GM12878 (cell line): Measurements from ENCODE around the gene ZNF474. TPM values are rescaled to one million over a fixed set of nuclear protein-coding genes. Genes with fewer than 3 reads are reported as not detected.

Source experiments
- ATAC-seq: fragments of 200-7000 bp; cut with Tn5 transposase; 3 replicates; pipeline ENCODE4 v1.9.1; 2020; ENCODE audit warnings: mild to moderate bottlenecking, moderate library complexity
- BruUV-seq: library from RNA; stranded (reverse); fragments of 400-500 nt; replicated peaks from 2 replicates; lab custom pipeline; 2021; lab: Mats Ljungman, UMichigan
- CTCF ChIA-PET: fragments of 300-600 bp; sonication (Branson Sonifier 250); formaldehyde crosslinking; extraction: SDS; loops from one replicate; lab custom pipeline; 2021; ENCODE audit warnings: inconsistent platforms; lab: Yijun Ruan, JAX
- POLR2A ChIA-PET: fragments of 350-600 bp; formaldehyde crosslinking; extraction: SDS; loops from one replicate; lab custom pipeline; 2021; ENCODE audit warnings: inconsistent platforms; lab: Charles Lee
- RAD21 ChIA-PET: fragments of 300-600 bp; sonication (Branson Sonifier 250); formaldehyde crosslinking; loops from one replicate; lab custom pipeline; 2023; ENCODE audit warnings: antibody characterized with exemption; ENCODE audit not compliant: unreplicated experiment; lab: Charles Lee
- SMC1A ChIA-PET: fragments of 300-600 bp; sonication (Branson Sonifier 250); formaldehyde crosslinking; loops from one replicate; lab custom pipeline; 2023; ENCODE audit not compliant: unreplicated experiment, uncharacterized antibody; lab: Charles Lee
- DNase-seq: peaks from one replicate; pipeline ENCODE4 v3.0.0-alpha.2; 2011; ENCODE audit warnings: low read depth, low spot score
- FAIRE-seq: peaks from 3 replicates; lab custom pipeline; 2011; peaks lifted over from hg19 to GRCh38; lab: Jason Lieb, UNC
- H2AFZ ChIP-seq: 2 replicates; pipeline ENCODE4 v1.6.0; 2011; ENCODE audit warnings: low read depth, low read length, control low read depth; ENCODE audit not compliant: control insufficient read depth
- H3K27ac ChIP-seq: 2 replicates; pipeline ENCODE4 v1.5.1; 2011; ENCODE audit warnings: control low read depth; ENCODE audit not compliant: control insufficient read depth, insufficient read depth
- H3K27me3 ChIP-seq, 2 experiments: replicated peaks in 1 of 2; 2 replicates each; pipeline versions ENCODE4 v1.6.0 to v1.6.1; 2011; ENCODE audit warnings: low read length in 1 of 2; ENCODE audit not compliant: control insufficient read depth in 2 of 2, insufficient read depth in 2 of 2
- H3K36me3 ChIP-seq, 2 experiments: 2 replicates each; pipeline ENCODE4 v1.5.1; 2011; ENCODE audit warnings: low read length in 1 of 2; ENCODE audit not compliant: control insufficient read depth in 2 of 2, insufficient read depth in 2 of 2
- H3K4me1 ChIP-seq: 2 replicates; pipeline ENCODE4 v1.6.1; 2011; ENCODE audit warnings: mild to moderate bottlenecking, low read length, moderate library complexity, mixed read lengths; ENCODE audit not compliant: control insufficient read depth, insufficient read depth
- H3K4me2 ChIP-seq: 2 replicates; pipeline ENCODE4 v1.6.0; 2011; ENCODE audit warnings: control low read depth; ENCODE audit not compliant: control insufficient read depth, insufficient read depth
- H3K4me3 ChIP-seq: fragments of 200-600 bp; sonication (generic); 2 replicates; pipeline ENCODE4 v1.5.1; 2016
- H3K79me2 ChIP-seq: 2 replicates; pipeline ENCODE4 v1.6.0; 2011; ENCODE audit warnings: low read length; ENCODE audit not compliant: control insufficient read depth, insufficient read depth
- H3K9ac ChIP-seq: 2 replicates; pipeline ENCODE4 v1.8.0; 2011; ENCODE audit warnings: low read length, control low read depth, mixed read lengths; ENCODE audit not compliant: control insufficient read depth, insufficient read depth
- H3K9me3 ChIP-seq: replicated peaks from 3 replicates; pipeline ENCODE4 v1.5.1; 2011; ENCODE audit warnings: mild to moderate bottlenecking, low read length; ENCODE audit not compliant: control insufficient read depth, insufficient read depth
- H4K20me1 ChIP-seq: 2 replicates; pipeline ENCODE4 v1.6.0; 2011; ENCODE audit not compliant: control insufficient read depth, insufficient read depth
- BMI1 ChIP-seq: fragments of 450-650 bp; IDR thresholded peaks from 2 replicates; pipeline ENCODE4 v1.6.1; 2016; ENCODE audit warnings: mild to moderate bottlenecking, moderate library complexity, borderline replicate concordance
- CEBPZ ChIP-seq: fragments of 150-350 bp; IDR thresholded peaks from 2 replicates; pipeline ENCODE4 v1.6.1; 2016; ENCODE audit warnings: low read depth, low read length
- HDGF ChIP-seq: fragments of 450-650 bp; IDR thresholded peaks from 2 replicates; pipeline ENCODE4 v1.6.1; 2016; ENCODE audit warnings: antibody characterized with exemption
- HSF1 ChIP-seq: fragments of 150-350 bp; IDR thresholded peaks from 2 replicates; pipeline ENCODE4 v1.6.1; 2014; ENCODE audit warnings: mild to moderate bottlenecking, low read depth, low read length
- KDM1A ChIP-seq: fragments of 200-600 bp; sonication (generic); IDR thresholded peaks from 2 replicates; pipeline ENCODE4 v1.6.1; 2016; ENCODE audit warnings: borderline replicate concordance
- MYB ChIP-seq: fragments of 150-350 bp; IDR thresholded peaks from 2 replicates; pipeline ENCODE4 v1.6.1; 2014; ENCODE audit warnings: mild to moderate bottlenecking, low read depth, low read length, borderline replicate concordance
- MYC ChIP-seq: IDR thresholded peaks from 2 replicates; pipeline ENCODE4 v1.6.1; 2011; ENCODE audit warnings: mild to moderate bottlenecking, low read length, moderate library complexity, inconsistent platforms; ENCODE audit not compliant: insufficient read depth, insufficient replicate concordance, insufficient read length, severe bottlenecking
- NR2C1 ChIP-seq: fragments of 450-650 bp; IDR thresholded peaks from 2 replicates; pipeline ENCODE4 v1.6.1; 2017; ENCODE audit warnings: antibody characterized with exemption, mild to moderate bottlenecking, moderate library complexity
- PRDM15 ChIP-seq: fragments of 450-650 bp; formaldehyde crosslinking; IDR thresholded peaks from 2 replicates; pipeline ENCODE4 v1.4.0; 2020; ENCODE audit warnings: mild to moderate bottlenecking, moderate library complexity
- SIN3A ChIP-seq: IDR thresholded peaks from 2 replicates; pipeline ENCODE4 v1.6.1; 2012; ENCODE audit warnings: low read depth, low read length, improper control_type of control experiment
- TCF12 ChIP-seq: IDR thresholded peaks from 2 replicates; pipeline ENCODE4 v1.6.1; 2011; ENCODE audit warnings: low read depth, mild to moderate bottlenecking, low read length
- WRNIP1 ChIP-seq: IDR thresholded peaks from 2 replicates; pipeline ENCODE4 v1.6.1; 2011; ENCODE audit warnings: low read depth, low read length, improper control_type of control experiment, borderline replicate concordance
- YBX1 ChIP-seq: fragments of 450-650 bp; IDR thresholded peaks from 2 replicates; pipeline ENCODE4 v1.6.1; 2016; ENCODE audit warnings: antibody characterized with exemption
- ZBED1 ChIP-seq: IDR thresholded peaks from 2 replicates; pipeline ENCODE4 v1.6.1; 2016; ENCODE audit warnings: borderline replicate concordance
- ZNF207 ChIP-seq: fragments of 450-650 bp; IDR thresholded peaks from 2 replicates; pipeline ENCODE4 v1.6.1; 2014; ENCODE audit warnings: antibody characterized with exemption, mild to moderate bottlenecking, borderline replicate concordance
- ZZZ3 ChIP-seq: IDR thresholded peaks from 2 replicates; pipeline ENCODE4 v1.6.1; 2011; ENCODE audit warnings: low read depth; ENCODE audit not compliant: control insufficient read depth, insufficient read length
- in situ Hi-C: fragments of 300-500 bp; cut with MboI; formaldehyde crosslinking; loops from 9 replicates; pipeline ENCODE4 v1.14.3; 2018; ENCODE audit warnings: mixed read lengths
- intact Hi-C: fragments of 100-400 bp; cut with micrococcal nuclease; formaldehyde crosslinking; loops from one replicate; pipeline ENCODE4 v1.14.2; 2022; ENCODE audit not compliant: unreplicated experiment
- polyA plus RNA-seq, 11 experiments: library from polyadenylated mRNA; depleted of rRNA in 4 of 11; unstranded in 6 of 11; stranded (reverse) in 5 of 11; fragments of >200 nt; fragmentation: Nextera tagmentation in 4 of 11; fragmentation: Illumina TruSeq in 1 of 11; extraction: Ambion mirVana in 4 of 11; extraction: Trizol in 1 of 11; gene quantifications; 1 replicate in 1 of 11; 2 replicates in 10 of 11; pipeline versions ENCODE4 v1.2.1 to v1.2.3, GENCODE V29; 2011 to 2016; ENCODE audit warnings: inconsistent platforms in 2 of 11, missing spikeins in 2 of 11, low read depth in 1 of 11
- total RNA-seq, 4 experiments: library from RNA; depleted of rRNA in 3 of 4; stranded (reverse); fragments of >200 nt in 3 of 4; fragmentation: Illumina TruSeq in 1 of 4; extraction: Trizol in 1 of 4; gene quantifications; 2 replicates each; pipeline versions ENCODE4 v1.2.1 to v1.2.3, GENCODE V29; 2013 to 2021

The ZNF474 gene
- total and polyA plus RNA-seq, 10 of the 15 experiments (the other 5 are each of a cell fraction or from before 2014, with no cell fraction given): 0.06 to 0.97 (median 0.13) TPM; not detected in 3

GRCh38 chr5:122175852-122176251 is 46.5 kb downstream of the ZNF474 start:
- H3K27me3 ChIP-seq: no peaks in the 10 kb centered on the region
- ChIA-PET RAD21 (no interaction called here), CTCF (interaction anchor here (0.7 to 1.8 kb wide), 3 partner anchors 9 to 85 kb away, joined by 3 to 5 read pairs (median 4); no protein-coding TSS in a partner anchor), POLR2A (no interaction called here), SMC1A (no interaction called here)
- no peak for ATAC-seq
- H3K36me3 ChIP-seq: no peaks in the 10 kb centered on the region
- no peak overlapping the region for H2AFZ ChIP-seq
- FAIRE-seq: no peak
- H4K20me1 ChIP-seq: no peaks in the 10 kb centered on the region
- H3K4me3 ChIP-seq: no peak overlapping the region
- no TSS peak for BruUV-seq
- H3K9ac ChIP-seq: no peak overlapping the region
- intact Hi-C loops (no loop called here), in situ Hi-C loops (no loop called here)
- H3K9me3 ChIP-seq: no peaks in the 10 kb centered on the region
- DNase-seq: no peak
- H3K27ac ChIP-seq: no peak overlapping the region
- no peaks in the 10 kb centered on the region for H3K4me1 ChIP-seq
- no peaks in the 10 kb centered on the region for H3K79me2 ChIP-seq
- no peak overlapping the region for H3K4me2 ChIP-seq
- TF ChIP-seq SIN3A: no peak
- no peak for TF ChIP-seq YBX1
- no peak for TF ChIP-seq BMI1
- no peak for TF ChIP-seq WRNIP1
- TF ChIP-seq HSF1: no peak
- TF ChIP-seq NR2C1: no peak
- TF ChIP-seq CEBPZ: no peak
- no peak for TF ChIP-seq PRDM15 (CRISPR knock-in tag)
- no peak for TF ChIP-seq KDM1A
- TF ChIP-seq TCF12: no peak
- no peak for TF ChIP-seq ZBED1
- TF ChIP-seq MYB: no peak
- TF ChIP-seq ZZZ3: no peak
- TF ChIP-seq ZNF207: no peak
- TF ChIP-seq MYC: no peak
- TF ChIP-seq HDGF: no peak
